ENCODE results near the gene WNK4. TPM values are rescaled to one million over a fixed set of nuclear protein-coding genes. Genes with fewer than 3 reads are reported as not detected.

Gene WNK4
- polyA plus RNA-seq, 3 donors, result not detected

GRCh38 chr17:42821176-42821575 is 40.8 kb downstream of the WNK4 start:
- Histone ChIP-seq H4K20me1 (ENCODE audit: insufficient read depth, low read length) (peaks cover 9% of the 10 kb centered on the region), H3K36me3 (replicated peaks in 1 of 2; ENCODE audit: control insufficient read depth in 1 of 2, insufficient read depth in 2 of 2, low read length in 2 of 2) (peaks cover 52 to 62% of the 10 kb centered on the region in 2 donors), H3K4me1 (ENCODE audit: control insufficient read depth in 1 of 2, insufficient read depth in 2 of 2, low read length in 2 of 2) (peaks cover 10 to 19% of the 10 kb centered on the region in 2 donors), H3K9ac (ENCODE audit: insufficient read depth, low read length, poor library complexity, severe bottlenecking) (no peak overlapping the region), H3K4me2 (replicated peaks; ENCODE audit: extremely low read depth, low read length, poor library complexity, severe bottlenecking) (no peak overlapping the region), H3K4me3 (replicated peaks in 1 of 3; ENCODE audit: low read depth in 2 of 3, low read length in 3 of 3) (no peak overlapping the region), H2AFZ (ENCODE audit: insufficient read depth, low read depth, low read length, poor library complexity, severe bottlenecking) (no peak overlapping the region), H3K27ac (ENCODE audit: low read depth in 1 of 2, low read length in 2 of 2) (no peak overlapping the region), H3K79me2 (ENCODE audit: insufficient read depth, low read length) (peaks cover 34% of the 10 kb centered on the region), H3K9me3 (replicated peaks in 1 of 2; ENCODE audit: control insufficient read depth in 1 of 2, insufficient read depth in 1 of 2, low read length in 2 of 2) (no peaks in the 10 kb centered on the region), H3K27me3 (ENCODE audit: control insufficient read depth in 2 of 2, insufficient read depth in 2 of 2, low read length in 2 of 2) (no peaks in the 10 kb centered on the region)
- H3K4me3 Mint-ChIP-seq, result no peak overlapping the region
- peaks cover 10% of the 10 kb centered on the region for H3K4me1 Mint-ChIP-seq
- H3K27me3 Mint-ChIP-seq (ENCODE audit: low read depth in 3 of 3), result peaks cover 0 to 2% (median 0%) of the 10 kb centered on the region in 3 donors
- peaks cover 0 to 2% (median 0%) of the 10 kb centered on the region in 7 donors for H3K9me3 Mint-ChIP-seq
- peaks cover 48 to 65% of the 10 kb centered on the region in 2 donors for H3K36me3 Mint-ChIP-seq
- WGBS (ENCODE audit: insufficient coverage), result no CpG with 5 or more reads among the region's 7 CpGs
- DNase-seq, result no peak
- no peak overlapping the region for H3K27ac Mint-ChIP-seq
- no peak for TF ChIP-seq CTCF (IDR thresholded peaks at IDR 0.05)
- intact Hi-C loops (cut with micrococcal nuclease), result loop anchor here in 1 of 2 donors (5.0 kb wide), 1 partner anchor 49 kb away; the partner anchor contains the start of gene VPS25

- H3K36me3 ChIP-seq (replicated peaks in 1 of 2; ENCODE audit: control insufficient read depth in 1 of 2, insufficient read depth in 2 of 2, low read length in 2 of 2), result no peaks in the 10 kb centered on the region
- Mint-ChIP-seq H3K27ac (no peak overlapping the region), H3K36me3 (peaks cover 0 to 3% of the 10 kb centered on the region in 2 donors), H3K4me3 (no peak overlapping the region), H3K27me3 (ENCODE audit: low read depth in 3 of 3) (peaks cover 9 to 10% (median 10%) of the 10 kb centered on the region in 3 donors), H3K4me1 (peaks cover 14% of the 10 kb centered on the region), H3K9me3 (peaks cover 0 to 4% (median 0%) of the 10 kb centered on the region in 7 donors)
- no peak overlapping the region for H2AFZ ChIP-seq (ENCODE audit: insufficient read depth, low read depth, low read length, poor library complexity, severe bottlenecking)
- H4K20me1 ChIP-seq (ENCODE audit: insufficient read depth, low read length), result no peaks in the 10 kb centered on the region
- no peak overlapping the region for H3K9ac ChIP-seq (ENCODE audit: insufficient read depth, low read length, poor library complexity, severe bottlenecking)
- no peak for DNase-seq
- H3K4me1 ChIP-seq (ENCODE audit: control insufficient read depth in 1 of 2, insufficient read depth in 2 of 2, low read length in 2 of 2), result peaks cover 11 to 23% of the 10 kb centered on the region in 2 donors
- H3K4me2 ChIP-seq (replicated peaks; ENCODE audit: extremely low read depth, low read length, poor library complexity, severe bottlenecking), result no peak overlapping the region
- no peaks in the 10 kb centered on the region for H3K9me3 ChIP-seq (replicated peaks in 1 of 2; ENCODE audit: control insufficient read depth in 1 of 2, insufficient read depth in 1 of 2, low read length in 2 of 2)
- no peak overlapping the region for H3K27ac ChIP-seq (ENCODE audit: low read depth in 1 of 2, low read length in 2 of 2)
- intact Hi-C loops (cut with micrococcal nuclease), result no loop called here
- no peak overlapping the region for H3K4me3 ChIP-seq (replicated peaks in 1 of 3; ENCODE audit: low read depth in 2 of 3, low read length in 3 of 3)
- no peak for TF ChIP-seq CTCF (IDR thresholded peaks at IDR 0.05)
- no CpG with 5 or more reads among the region's 1 CpG for WGBS (ENCODE audit: insufficient coverage)
- peaks cover 17% of the 10 kb centered on the region for H3K79me2 ChIP-seq (ENCODE audit: insufficient read depth, low read length)
- no peaks in the 10 kb centered on the region for H3K27me3 ChIP-seq (ENCODE audit: control insufficient read depth in 2 of 2, insufficient read depth in 2 of 2, low read length in 2 of 2)
These were observed 47.1 kb downstream of the WNK4 start for GRCh38 chr17:42827472-42827871.

All from CD14-positive monocyte (primary cell).